ENCODE measurements around the gene CALHM1.
"Not testable (repeated sequence)": the region's sequence is repeated elsewhere in the genome, so short reads cannot be mapped to it uniquely, and the experiment has no call there.

The CALHM1 gene

DNA sequence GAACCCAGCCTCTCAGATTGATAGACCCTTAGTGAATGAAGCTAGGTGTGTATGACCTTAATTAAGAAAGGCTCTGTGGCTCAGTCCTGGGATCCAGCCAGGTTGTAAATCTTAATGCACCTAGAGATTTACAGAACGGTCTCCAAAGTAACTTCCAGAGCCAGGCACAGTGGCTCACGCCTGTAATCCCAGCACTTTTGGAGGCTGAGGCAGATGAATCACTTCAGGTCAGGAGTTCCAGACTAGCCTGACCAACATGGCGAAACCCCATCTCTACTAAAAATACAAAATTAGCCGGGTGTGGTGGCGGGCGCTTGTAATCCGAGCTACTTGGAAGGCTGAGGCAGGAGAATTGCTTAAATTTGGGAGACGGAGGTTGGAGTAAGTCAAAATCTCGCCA is 30.8 kb downstream of the CALHM1 start:
- DNase-seq: no peak

- DNase-seq: no peak
Measured at GRCh38 chr10:103423748-103424147, 35.0 kb downstream of the CALHM1 start.

GRCh38 chr10:103419101-103419500 is 39.6 kb downstream of the CALHM1 start:
- DNase-seq: no peak

DNA sequence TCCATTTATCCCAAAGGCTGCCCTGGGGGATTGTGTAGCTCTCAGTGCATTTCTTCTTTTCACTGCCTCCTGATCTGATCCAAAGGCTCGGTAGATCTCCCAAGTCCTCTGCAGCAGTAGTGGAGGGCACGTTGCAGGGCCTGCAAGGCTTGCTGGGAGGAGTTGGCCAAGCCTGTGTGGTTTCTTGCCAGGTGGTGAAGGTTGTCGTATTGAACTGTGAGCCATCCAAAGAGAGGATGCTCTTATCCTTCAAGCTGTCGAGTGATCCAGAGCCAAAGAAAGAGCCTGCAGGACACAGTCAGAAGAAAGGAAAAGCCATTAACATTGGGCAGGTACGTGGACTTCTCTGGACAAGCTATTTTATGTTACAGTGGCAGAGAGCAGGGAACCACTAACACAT is 41.1 kb downstream of the CALHM1 start:
- no peak for DNase-seq

- DNase-seq: not testable (repeated sequence)
Measured at GRCh38 chr10:103417148-103417469, 41.6 kb downstream of the CALHM1 start.

DNA sequence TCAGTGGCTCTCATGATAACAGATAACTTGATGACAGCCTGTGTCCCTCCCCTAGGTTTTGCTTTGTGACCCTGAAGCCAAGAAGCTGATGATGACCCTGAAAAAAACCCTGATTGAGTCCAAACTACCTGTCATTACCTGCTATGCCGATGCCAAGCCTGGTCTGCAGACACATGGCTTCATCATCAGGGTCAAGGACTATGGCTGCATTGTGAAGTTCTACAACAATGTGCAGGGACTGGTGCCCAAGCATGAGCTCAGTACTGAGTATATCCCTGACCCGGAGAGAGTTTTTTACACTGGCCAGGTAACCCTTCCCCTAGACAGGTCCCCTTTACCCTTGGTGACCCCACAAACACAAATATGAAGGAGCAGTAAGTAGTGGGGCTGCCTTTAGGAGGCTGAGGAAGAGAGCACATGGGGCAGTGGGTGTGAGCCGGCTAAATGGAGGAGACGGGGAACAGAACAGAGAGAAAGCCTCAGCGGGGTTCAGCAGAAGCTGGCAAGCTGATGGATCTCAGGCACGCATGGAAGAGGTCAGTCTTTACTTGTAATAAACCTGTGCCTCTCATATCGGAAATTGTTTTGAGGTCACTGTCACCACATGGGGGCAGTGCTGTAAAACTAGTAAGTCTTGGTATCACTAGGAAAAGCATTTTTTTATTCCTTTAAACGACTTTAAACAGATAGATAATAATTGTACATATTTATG is 42.1 kb downstream of the CALHM1 start:
- DNase-seq: no peak

- no peak for DNase-seq
Measured at GRCh38 chr10:103415581-103415980, 43.1 kb downstream of the CALHM1 start.

DNA sequence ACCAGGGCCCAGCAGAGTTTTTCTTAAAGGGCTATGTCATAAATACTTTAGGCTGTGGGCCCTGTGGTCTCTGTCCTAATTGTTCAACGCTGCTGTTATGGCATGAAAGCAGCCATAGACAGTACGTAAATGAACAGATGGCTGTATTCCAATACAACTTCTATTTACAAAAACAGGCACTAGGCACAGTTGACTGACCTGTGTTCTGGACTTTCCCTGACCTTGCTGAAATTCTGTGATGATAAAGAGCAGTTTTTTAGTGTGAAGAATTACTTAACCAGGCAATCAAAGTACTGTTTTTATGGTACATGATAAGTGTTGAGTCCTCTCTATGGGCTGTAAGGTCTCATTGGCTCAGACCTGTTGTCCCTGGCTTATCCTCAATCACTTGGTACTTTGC is 45.1 kb downstream of the CALHM1 start:
- DNase-seq: no peak

Measured in 8988T (cell line).